Keratinocyte (primary cell): ENCODE results near the gene LVRN. TPM values are rescaled to one million over a fixed set of nuclear protein-coding genes. Genes with fewer than 3 reads are reported as not detected.

Experiments used
- DNase-seq: peaks from one replicate; pipeline ENCODE4 v3.0.0-alpha.2; 2011; ENCODE audit warnings: low read depth, missing footprints, low spot score
- FAIRE-seq: peaks from 2 replicates; lab custom pipeline; 2011; peaks lifted over from hg19 to GRCh38; lab: Jason Lieb, UNC
- H2AFZ ChIP-seq: 2 replicates; pipeline ENCODE4 v1.6.0; 2012; ENCODE audit warnings: low read length, control low read depth, inconsistent platforms; ENCODE audit not compliant: control insufficient read depth
- H3K27ac ChIP-seq: 2 replicates; pipeline ENCODE4 v1.5.1; 2011; ENCODE audit warnings: low read length; ENCODE audit not compliant: control insufficient read depth, insufficient read depth
- H3K27me3 ChIP-seq: 3 replicates; pipeline ENCODE4 v1.6.0; 2011; ENCODE audit warnings: low read length; ENCODE audit not compliant: control insufficient read depth, insufficient read depth; ENCODE audit errors: extremely low read depth
- H3K36me3 ChIP-seq, 2 experiments: 2 replicates in 1 of 2; 3 replicates in 1 of 2; pipeline ENCODE4 v1.5.1; 2011; ENCODE audit warnings: low read length in 2 of 2, mild to moderate bottlenecking in 1 of 2; ENCODE audit not compliant: control insufficient read depth in 2 of 2, insufficient read depth in 2 of 2; ENCODE audit errors: extremely low read depth in 1 of 2
- H3K4me1 ChIP-seq: 3 replicates; pipeline ENCODE4 v1.5.1; 2011; ENCODE audit warnings: low read length; ENCODE audit not compliant: control insufficient read depth, insufficient read depth; ENCODE audit errors: extremely low read depth
- H3K4me2 ChIP-seq: 3 replicates; pipeline ENCODE4 v1.6.0; 2011; ENCODE audit warnings: low read depth, low read length; ENCODE audit not compliant: control insufficient read depth, insufficient read depth; ENCODE audit errors: extremely low read depth
- H3K4me3 ChIP-seq, 3 experiments: fragments of 200-600 bp in 1 of 3; sonication (generic) in 1 of 3; 2 replicates in 2 of 3; 3 replicates in 1 of 3; pipeline ENCODE4 v1.5.1; 2011 to 2016; ENCODE audit warnings: low read length in 3 of 3, mild to moderate bottlenecking in 3 of 3, control low read depth in 2 of 3, inconsistent platforms in 1 of 3, low read depth in 1 of 3, mixed read lengths in 1 of 3, mixed run types in 1 of 3, moderate library complexity in 1 of 3; ENCODE audit not compliant: control insufficient read depth in 2 of 3, insufficient read depth in 2 of 3; ENCODE audit errors: extremely low read depth in 1 of 3
- H3K79me2 ChIP-seq: 2 replicates; pipeline ENCODE4 v1.6.0; 2012; ENCODE audit warnings: low read length; ENCODE audit not compliant: control insufficient read depth, insufficient read depth
- H3K9ac ChIP-seq: 3 replicates; pipeline ENCODE4 v1.6.0; 2011; ENCODE audit warnings: low read length; ENCODE audit not compliant: control insufficient read depth, insufficient read depth; ENCODE audit errors: extremely low read depth
- H3K9me1 ChIP-seq: 3 replicates; pipeline ENCODE4 v1.6.0; 2011; ENCODE audit warnings: low read length; ENCODE audit not compliant: control insufficient read depth, insufficient read depth; ENCODE audit errors: extremely low read depth
- H3K9me3 ChIP-seq: 2 replicates; pipeline ENCODE4 v1.5.1; 2012; ENCODE audit warnings: low read depth, low read length; ENCODE audit not compliant: control insufficient read depth
- H4K20me1 ChIP-seq: 3 replicates; pipeline ENCODE4 v1.6.0; 2011; ENCODE audit warnings: low read length; ENCODE audit not compliant: control insufficient read depth, insufficient read depth; ENCODE audit errors: extremely low read depth
- CTCF ChIP-seq, 3 experiments: IDR thresholded peaks in 1 of 3; conservative IDR thresholded peaks in 1 of 3; optimal IDR thresholded peaks in 1 of 3; 2 replicates in 2 of 3; 3 replicates in 1 of 3; pipeline versions ENCODE3 to v1.5.1; 2011; ENCODE audit warnings: low read length in 3 of 3, mild to moderate bottlenecking in 3 of 3, moderate library complexity in 2 of 3, control low read depth in 1 of 3, inconsistent platforms in 1 of 3; ENCODE audit not compliant: insufficient read depth in 2 of 3; ENCODE audit errors: extremely low read depth in 1 of 3
- EZH2 ChIP-seq: IDR thresholded peaks from one replicate; pipeline ENCODE4 v1.6.1; 2012; ENCODE audit warnings: inconsistent platforms, mild to moderate bottlenecking, low read length, moderate library complexity
- dilution Hi-C: fragments of 300-500 bp; cut with MboI; formaldehyde crosslinking; loops from one replicate; pipeline ENCODE4 v1.7.0; 2020; ENCODE audit warnings: low sequenced_read_pairs; ENCODE audit not compliant: extremely low pct_ligation_motif_present
- polyA plus RNA-seq, 5 experiments: library from polyadenylated mRNA; depleted of rRNA in 3 of 5; stranded (reverse) in 3 of 5; stranded (forward) in 1 of 5; unstranded in 1 of 5; fragments of >200 nt; gene quantifications; 1 replicate in 1 of 5; 2 replicates in 3 of 5; 3 replicates in 1 of 5; pipeline versions ENCODE4 v1.2.1 to v1.2.3, GENCODE V29; 2011 to 2012; ENCODE audit warnings: missing spikeins in 2 of 5, low read depth in 1 of 5, low replicate concordance in 1 of 5

LVRN gene
- polyA plus RNA-seq, 1 donor (not counting 4 experiments of a cell fraction or from before 2014, with no cell fraction given), result 0.08 TPM

DNA sequence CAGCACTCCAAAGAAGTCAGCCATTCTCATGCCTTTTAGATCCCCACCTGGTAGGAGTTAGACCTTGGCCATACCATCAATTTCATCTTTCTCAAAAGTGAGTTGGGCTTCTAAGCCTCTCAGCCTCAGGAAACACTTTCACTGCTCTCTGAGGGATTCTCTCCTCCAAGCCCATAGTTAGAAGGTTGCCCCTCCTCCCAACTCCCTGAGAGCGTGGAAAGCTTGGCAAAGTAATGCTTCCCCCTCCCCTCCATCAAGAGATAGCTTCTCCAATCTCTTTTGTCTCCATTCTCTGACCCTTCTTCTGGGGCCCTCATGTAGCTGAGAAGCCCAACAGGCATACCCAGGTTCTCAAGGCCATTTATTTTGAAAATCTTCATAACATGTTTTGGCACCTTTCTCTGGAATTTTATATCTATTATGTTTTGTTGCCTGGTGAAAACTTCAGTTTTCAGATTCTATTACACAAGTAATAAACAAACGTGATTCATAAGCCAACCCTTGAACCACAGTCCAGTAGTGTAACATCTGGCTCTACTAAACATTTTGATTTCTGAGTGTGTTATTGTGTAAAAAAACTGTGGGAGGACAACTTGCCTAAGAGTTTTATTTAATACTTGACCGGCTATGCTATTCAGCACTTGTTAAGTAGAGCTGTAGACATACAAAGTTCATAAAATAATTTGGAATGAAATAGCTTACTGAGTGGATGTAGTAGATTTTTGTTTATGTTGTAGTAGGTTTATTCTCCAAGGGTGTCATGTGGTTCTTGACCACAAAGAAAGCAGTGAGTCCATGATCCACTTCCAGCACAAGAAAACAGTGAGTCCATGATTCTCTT lies 17.1 kb downstream of the LVRN start:
- peaks cover 3% of the 10 kb centered on the region for H3K27me3 ChIP-seq
- no peak overlapping the region for H3K4me2 ChIP-seq
- dilution Hi-C loops, result no loop called here
- H3K27ac ChIP-seq, result no peak overlapping the region
- no peak for FAIRE-seq
- no peaks in the 10 kb centered on the region for H3K9me3 ChIP-seq
- H3K4me3 ChIP-seq, result no peak overlapping the region
- H3K9ac ChIP-seq, result no peak overlapping the region
- H3K4me1 ChIP-seq, result no peaks in the 10 kb centered on the region
- no peaks in the 10 kb centered on the region for H3K36me3 ChIP-seq
- no peak for DNase-seq
- no peaks in the 10 kb centered on the region for H4K20me1 ChIP-seq
- no peaks in the 10 kb centered on the region for H3K79me2 ChIP-seq
- no peaks in the 10 kb centered on the region for H3K9me1 ChIP-seq
- H2AFZ ChIP-seq, result no peak overlapping the region
- TF ChIP-seq CTCF (optimal IDR thresholded peaks at IDR 0.05 in 1 of 3, IDR thresholded peaks at IDR 0.05 in 1 of 3, conservative IDR thresholded peaks at IDR 0.05 in 1 of 3; ENCODE audit: extremely low read depth in 1 of 3, insufficient read depth in 2 of 3, low read length in 3 of 3) (no peak), EZH2 (no peak)

GRCh38 chr5:115983519-115983918 lies 21.2 kb downstream of the LVRN start:
- no peak for DNase-seq
- no peak overlapping the region for H3K4me2 ChIP-seq
- H3K4me1 ChIP-seq, result no peaks in the 10 kb centered on the region
- no peak overlapping the region for H3K27ac ChIP-seq
- H3K4me3 ChIP-seq, result no peak overlapping the region
- no peak for TF ChIP-seq EZH2
- no peak for TF ChIP-seq CTCF (optimal IDR thresholded peaks at IDR 0.05 in 1 of 3, IDR thresholded peaks at IDR 0.05 in 1 of 3, conservative IDR thresholded peaks at IDR 0.05 in 1 of 3; ENCODE audit: extremely low read depth in 1 of 3, insufficient read depth in 2 of 3, low read length in 3 of 3)
- no peaks in the 10 kb centered on the region for H4K20me1 ChIP-seq
- no peaks in the 10 kb centered on the region for H3K36me3 ChIP-seq
- no peak for FAIRE-seq
- no peak overlapping the region for H3K9ac ChIP-seq
- dilution Hi-C loops, result no loop called here
- no peak overlapping the region for H2AFZ ChIP-seq
- H3K79me2 ChIP-seq, result no peaks in the 10 kb centered on the region
- H3K9me3 ChIP-seq, result no peaks in the 10 kb centered on the region
- no peaks in the 10 kb centered on the region for H3K9me1 ChIP-seq
- H3K27me3 ChIP-seq, result peaks cover 3% of the 10 kb centered on the region
